HG03175 (cell line): ENCODE results near the gene XRN2.
"Not testable (repeated sequence)": the region's sequence is repeated elsewhere in the genome, so short reads cannot be mapped to it uniquely, and the experiment has no call there.

Source experiments
- ATAC-seq: cut with Tn5 transposase; IDR thresholded peaks from one replicate; pipeline ENCODE4 v1.9.1; 2021; ENCODE audit warnings: mild to moderate bottlenecking, moderate library complexity; ENCODE audit not compliant: unreplicated experiment

The XRN2 gene

GRCh38 chr20:21344206-21344900 lies 41.2 kb downstream of the XRN2 start:
- ATAC-seq: no peak

DNA sequence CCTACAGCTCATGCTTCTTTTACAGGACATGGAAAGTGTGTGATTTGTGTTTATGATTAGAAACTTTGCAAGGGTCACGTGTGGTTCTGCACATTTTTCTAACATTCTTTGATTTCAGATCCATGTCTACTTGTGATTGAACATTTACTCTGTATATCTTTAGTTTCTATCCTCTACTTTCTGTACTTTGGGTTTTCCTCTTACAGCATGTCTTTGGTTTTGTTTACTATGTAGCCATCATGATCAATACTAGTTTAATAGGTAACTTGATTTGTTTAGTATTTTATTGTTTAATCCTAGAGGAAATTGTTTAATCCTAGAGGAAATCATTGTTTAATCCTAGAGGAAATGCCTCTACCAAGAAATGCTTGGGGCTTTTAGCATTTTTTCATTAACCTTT lies 41.8 kb downstream of the XRN2 start:
- ATAC-seq: no peak

GRCh38 chr20:21352703-21353102 lies 49.6 kb downstream of the XRN2 start:
- no peak for ATAC-seq

- no peak for ATAC-seq
These were observed 50.1 kb downstream of the XRN2 start for GRCh38 chr20:21353236-21353635.

DNA sequence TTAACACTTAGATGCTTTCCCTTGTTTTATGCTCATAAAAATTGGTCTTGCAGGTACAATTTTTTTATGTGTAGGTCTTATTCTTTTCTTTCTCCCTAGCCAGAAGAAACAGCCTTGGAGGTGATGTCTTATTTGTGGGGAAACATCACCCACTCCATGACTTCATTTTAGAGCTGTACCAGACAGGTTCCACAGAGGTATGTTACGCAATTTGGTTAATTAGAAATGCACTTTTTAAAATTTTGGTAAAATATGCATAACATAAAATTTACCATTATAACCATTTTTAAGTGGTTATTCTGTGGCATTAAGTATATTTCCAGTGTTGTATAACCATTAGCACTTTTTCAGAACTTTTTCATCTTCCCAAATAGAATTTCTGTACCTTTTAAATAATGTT lies 52.9 kb downstream of the XRN2 start:
- no peak for ATAC-seq

DNA sequence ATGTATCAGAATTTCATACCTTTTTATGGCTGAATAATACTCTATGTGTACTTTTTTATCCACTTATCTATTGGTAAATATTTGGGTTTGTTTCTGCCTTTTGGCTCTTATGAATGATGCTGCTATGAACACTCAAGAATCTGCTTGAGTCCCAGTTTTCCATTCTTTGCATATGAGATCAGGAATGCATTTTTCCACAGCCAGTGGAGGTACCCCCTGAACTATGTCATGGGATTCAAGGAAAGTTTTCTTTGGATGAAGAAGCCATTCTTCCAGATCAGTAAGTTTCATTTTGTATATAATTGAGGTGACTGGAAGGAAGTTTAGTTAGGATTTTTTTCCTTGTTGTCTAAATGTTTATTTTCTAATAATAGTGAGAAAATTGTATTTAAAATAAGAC lies 53.3 kb downstream of the XRN2 start:
- ATAC-seq: no peak

DNA sequence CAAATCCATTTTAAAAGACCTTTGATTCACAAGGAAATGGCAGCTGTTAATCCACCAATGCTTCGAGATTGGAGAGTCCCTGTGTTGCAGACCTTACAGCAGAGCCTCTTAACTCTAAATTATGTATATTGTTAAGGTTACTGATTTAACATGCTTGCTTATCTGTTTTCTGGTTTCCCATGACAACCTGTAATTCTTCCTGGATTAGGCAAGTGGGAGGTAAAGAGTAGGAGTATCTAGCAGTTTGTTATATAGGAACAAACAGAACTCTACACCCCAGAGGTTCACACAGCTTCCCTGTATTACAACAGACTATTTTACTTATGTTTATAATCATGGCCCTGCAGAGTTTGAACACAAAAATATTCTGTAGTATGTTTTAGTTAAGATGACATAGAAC lies 54.7 kb downstream of the XRN2 start:
- ATAC-seq: no peak

DNA sequence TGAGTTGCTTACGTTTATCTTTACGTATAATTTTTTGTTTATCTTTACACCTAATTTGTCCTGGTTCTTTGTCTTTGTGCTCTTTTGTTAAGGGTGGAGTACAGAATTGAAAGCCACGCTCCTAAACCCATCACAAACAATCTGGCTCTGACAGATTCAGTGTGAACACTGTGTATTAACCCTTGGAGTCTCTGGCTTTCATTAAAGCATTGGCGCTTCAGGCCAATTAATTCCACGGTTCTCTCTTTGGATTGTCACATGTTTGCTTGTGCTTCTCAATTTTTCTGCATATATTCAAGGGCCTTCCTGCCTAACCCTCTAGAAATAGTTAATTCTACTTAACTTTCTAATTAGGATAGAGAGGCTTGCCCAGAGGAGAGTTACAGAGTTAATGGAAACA lies 55.6 kb downstream of the XRN2 start:
- no peak for ATAC-seq

- ATAC-seq: no peak
These were observed 57.6 kb downstream of the XRN2 start for GRCh38 chr20:21360705-21361104.

DNA sequence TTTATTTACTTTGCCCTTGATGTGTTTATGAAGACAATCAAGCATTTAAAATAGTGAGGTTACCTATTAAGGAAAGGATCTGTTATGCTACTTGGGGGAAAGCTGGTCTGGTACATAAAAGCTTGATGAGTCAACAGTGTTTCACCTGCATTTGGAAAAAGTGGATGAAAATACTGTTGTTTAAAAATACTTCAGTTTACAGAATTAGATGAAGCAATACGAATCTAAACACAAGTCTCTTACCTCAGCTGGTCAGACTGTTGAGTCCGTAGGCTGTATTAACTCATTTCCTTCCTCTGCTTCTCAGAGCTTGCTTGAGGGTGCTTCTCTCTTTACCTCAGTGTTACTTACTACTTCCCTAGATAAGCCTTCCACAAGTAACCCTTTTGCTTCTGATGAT lies 58.1 kb downstream of the XRN2 start:
- no peak for ATAC-seq

DNA sequence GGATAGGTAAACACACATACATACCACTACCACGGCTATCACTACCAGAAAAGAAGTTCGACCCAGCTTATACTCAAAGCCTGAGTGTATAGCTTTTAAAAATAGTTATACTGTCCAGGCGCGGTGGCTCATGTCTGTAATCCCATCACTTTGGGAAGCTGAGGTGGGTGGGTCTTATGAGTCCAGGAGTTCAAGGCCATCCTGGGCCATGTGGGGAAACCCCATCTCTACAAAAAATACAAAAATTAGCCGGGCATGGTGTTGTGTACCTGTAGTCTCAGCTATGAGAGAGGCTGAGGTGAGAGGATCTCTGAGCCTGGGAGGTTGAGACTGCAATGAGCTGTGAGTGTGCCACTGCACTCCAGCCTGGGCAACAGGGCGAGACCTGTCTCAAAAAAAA lies 61.3 kb downstream of the XRN2 start:
- no peak for ATAC-seq

GRCh38 chr20:21365771-21366170 lies 62.6 kb downstream of the XRN2 start:
- no peak for ATAC-seq

DNA sequence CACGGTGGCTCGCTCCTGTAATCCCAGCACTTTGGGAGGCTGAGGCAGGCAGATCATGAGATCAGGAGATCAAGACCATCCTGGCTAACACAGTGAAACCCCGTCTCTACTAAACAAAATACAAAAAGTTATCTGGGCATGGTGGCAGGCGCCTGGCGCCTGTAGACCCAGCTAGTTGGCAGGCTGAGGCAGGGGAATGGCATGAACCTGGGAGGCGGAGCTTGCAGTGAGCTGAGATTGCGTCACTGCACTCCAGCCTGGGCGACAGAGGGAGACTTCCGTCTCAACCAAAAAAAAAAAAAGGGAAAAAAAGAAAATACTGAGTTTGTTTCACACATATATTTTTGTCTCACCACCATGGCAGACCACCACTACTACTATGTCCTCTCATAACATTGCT lies 63.1 kb downstream of the XRN2 start:
- ATAC-seq: not testable (repeated sequence)

DNA sequence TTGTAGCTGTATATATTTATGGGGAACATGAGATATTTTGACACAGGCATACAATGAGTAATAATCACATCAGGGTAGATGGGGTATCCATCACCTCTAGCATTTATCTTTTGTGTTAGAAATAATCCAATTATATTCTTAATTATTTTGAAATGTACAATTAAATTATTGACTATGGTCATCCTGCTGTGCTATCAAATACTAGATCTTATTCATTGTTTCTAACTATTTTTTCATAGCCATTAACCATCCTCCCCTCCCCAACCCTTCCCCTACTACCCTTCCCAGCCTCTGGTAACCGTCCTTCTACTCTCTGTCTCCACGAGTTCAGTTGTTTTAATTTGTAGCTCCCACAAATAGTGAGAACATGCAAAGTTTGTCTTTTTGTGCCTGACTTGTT lies 65.7 kb downstream of the XRN2 start:
- no peak for ATAC-seq

- ATAC-seq: no peak
These were observed 68.1 kb downstream of the XRN2 start for GRCh38 chr20:21371193-21371592.

DNA sequence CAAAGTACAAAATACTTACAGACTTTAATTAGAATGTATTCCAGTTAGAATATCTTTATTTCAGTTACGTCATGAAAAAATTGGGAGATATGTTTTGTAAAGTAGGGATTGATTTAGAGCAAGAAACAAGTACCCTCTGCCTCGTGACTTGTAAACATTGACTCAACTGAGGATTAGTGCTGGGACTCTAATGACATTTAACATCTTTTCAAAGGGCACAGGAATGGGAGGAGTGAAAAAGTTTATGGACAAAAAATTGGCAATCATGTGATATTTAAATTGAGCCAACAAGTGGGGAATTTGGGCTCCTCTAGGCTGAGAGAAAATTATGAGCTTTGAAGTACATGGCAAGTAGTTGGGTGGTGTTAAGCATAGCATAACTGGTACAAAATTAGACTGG lies 68.9 kb downstream of the XRN2 start:
- ATAC-seq: no peak

DNA sequence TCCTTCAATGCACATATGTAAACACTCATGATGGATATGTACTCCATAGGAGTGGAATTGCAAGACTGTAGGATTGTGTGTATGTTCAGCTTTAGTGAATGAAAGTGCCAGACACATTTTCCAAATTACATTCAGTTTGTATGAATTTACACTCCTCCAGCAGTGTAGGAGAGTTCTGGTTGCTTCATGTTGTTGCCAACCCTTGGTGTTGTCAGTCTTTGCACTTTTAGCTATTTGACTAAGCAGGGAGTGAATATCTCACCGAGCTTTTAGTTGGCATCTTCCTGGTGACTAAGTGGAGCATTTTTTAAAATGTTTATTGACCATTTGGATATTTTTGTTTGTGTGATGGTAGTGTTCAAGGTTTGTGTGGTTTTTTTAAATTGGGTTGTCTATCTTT lies 70.3 kb downstream of the XRN2 start:
- no peak for ATAC-seq

DNA sequence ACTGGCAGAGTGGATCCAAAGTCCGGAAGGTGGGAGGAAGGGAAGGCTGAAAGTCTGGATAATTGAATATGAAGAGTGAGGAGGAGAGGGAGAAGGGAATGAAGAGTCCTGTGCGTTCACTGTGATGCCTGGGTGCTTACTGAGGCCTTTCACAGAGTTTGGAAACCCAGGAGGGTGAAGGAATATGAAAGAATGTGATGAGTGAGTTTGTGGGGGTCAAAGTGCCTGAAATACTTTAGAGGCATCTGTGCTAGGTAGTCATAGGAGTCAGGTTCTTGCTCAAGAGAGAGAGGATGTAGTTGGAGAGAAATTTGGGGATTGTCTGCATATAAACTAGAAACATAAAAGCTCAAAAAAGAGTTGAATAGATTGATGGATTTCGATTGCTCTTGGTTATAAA lies 73.5 kb downstream of the XRN2 start:
- ATAC-seq: no peak

- no peak for ATAC-seq
These were observed 74.6 kb downstream of the XRN2 start for GRCh38 chr20:21377701-21378100.

DNA sequence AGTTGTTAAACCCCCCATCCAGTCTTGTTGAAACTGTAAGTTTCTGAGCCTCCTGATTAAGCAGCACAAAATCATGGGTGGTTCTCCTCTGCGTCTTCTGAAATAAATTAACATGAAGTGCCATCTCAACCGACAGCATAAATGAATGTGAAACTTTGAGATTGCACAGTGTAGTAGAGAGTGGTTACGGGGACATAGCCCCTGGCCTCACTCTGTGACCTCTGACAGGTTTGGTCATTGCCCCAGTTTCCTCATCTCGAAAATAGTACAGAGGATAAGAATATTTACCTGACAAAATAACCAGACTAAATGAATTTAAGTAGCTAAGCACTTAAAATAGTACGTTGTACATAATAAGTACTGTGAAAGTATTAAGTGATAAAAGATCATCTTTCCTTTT lies 75.1 kb downstream of the XRN2 start:
- ATAC-seq: no peak

- ATAC-seq: no peak
These were observed 77.6 kb downstream of the XRN2 start for GRCh38 chr20:21380711-21381110.

- ATAC-seq: no peak
These were observed 78.5 kb downstream of the XRN2 start for GRCh38 chr20:21381619-21382018.

- no peak for ATAC-seq
These were observed 81.3 kb downstream of the XRN2 start for GRCh38 chr20:21384308-21384892.
